Measurements from ENCODE around the gene TBC1D25.

TBC1D25 gene

DNA sequence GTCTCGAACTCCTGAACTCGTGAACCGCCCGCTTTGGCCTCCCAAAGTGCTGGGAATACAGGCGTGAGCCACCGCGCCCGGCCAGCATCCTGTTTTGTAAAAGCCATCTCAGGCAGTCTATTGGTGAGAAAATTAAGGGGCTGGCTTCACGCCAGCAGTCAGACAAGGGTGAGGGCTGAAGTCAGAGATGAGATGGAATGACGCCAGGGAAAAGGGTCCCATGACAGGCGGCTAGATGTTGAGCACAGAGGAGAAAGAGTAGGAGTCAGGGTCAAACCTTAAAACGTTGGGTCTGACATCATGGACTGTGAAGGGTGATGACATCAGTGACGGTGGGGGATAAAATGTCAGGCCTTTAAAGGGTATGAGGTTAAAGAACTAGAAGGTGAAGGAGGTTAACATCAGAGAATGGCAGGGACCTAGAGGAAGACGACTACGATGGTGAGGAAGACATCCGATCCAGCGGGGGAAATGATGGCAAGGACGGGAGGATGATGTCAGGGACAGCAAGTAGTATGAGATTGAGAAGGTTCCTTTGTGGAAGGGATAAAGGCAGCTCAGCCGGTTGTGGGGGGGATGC, 34.3 kb downstream of the TBC1D25 start:
- no peak for DNase-seq (ENCODE audit: low spot score)
- Histone ChIP-seq H3K27me3 (ENCODE audit: insufficient read depth, poor library complexity, severe bottlenecking) (no peaks in the 10 kb centered on the region), H3K27ac (ENCODE audit: poor library complexity, severe bottlenecking) (peak overlapping the region; percentile 91), H3K9me3 (ENCODE audit: severe bottlenecking) (no peaks in the 10 kb centered on the region), H3K36me3 (ENCODE audit: low read depth) (peaks cover 41% of the 10 kb centered on the region), H3K4me3 (ENCODE audit: severe bottlenecking) (peak overlapping the region; percentile 80), H3K4me1 (ENCODE audit: insufficient read depth, poor library complexity, severe bottlenecking) (peaks cover 13% of the 10 kb centered on the region)
- no peak for ATAC-seq (ENCODE audit: low read depth)
- TF ChIP-seq CTCF (IDR thresholded peaks at IDR 0.05; ENCODE audit: poor library complexity, severe bottlenecking), result no peak

GRCh38 chrX:48574270-48575266, 35.1 kb downstream of the TBC1D25 start, which contains the start of gene RBM3:
TSS of gene RBM3 (plus strand) at chrX:48574484. CDS start at chrX:48575181, 697 bp downstream.
- Histone ChIP-seq H3K9me3 (ENCODE audit: severe bottlenecking) (no peaks in the 10 kb centered on the region), H3K4me3 (ENCODE audit: severe bottlenecking) (peak within 1 kb of the TSS; percentile 80), H3K4me1 (ENCODE audit: insufficient read depth, poor library complexity, severe bottlenecking) (peaks cover 18% of the 10 kb centered on the region), H3K36me3 (ENCODE audit: low read depth) (peaks cover 49% of the 10 kb centered on the region), H3K27me3 (ENCODE audit: insufficient read depth, poor library complexity, severe bottlenecking) (no peaks in the 10 kb centered on the region), H3K27ac (ENCODE audit: poor library complexity, severe bottlenecking) (peak within 1 kb of the TSS; percentile 91)
- DNase-seq (ENCODE audit: low spot score), result peak; percentile 89
- peak; percentile 33 for TF ChIP-seq CTCF (IDR thresholded peaks at IDR 0.05; ENCODE audit: poor library complexity, severe bottlenecking)
- ATAC-seq (ENCODE audit: low read depth), result peak; percentile 91

DNA sequence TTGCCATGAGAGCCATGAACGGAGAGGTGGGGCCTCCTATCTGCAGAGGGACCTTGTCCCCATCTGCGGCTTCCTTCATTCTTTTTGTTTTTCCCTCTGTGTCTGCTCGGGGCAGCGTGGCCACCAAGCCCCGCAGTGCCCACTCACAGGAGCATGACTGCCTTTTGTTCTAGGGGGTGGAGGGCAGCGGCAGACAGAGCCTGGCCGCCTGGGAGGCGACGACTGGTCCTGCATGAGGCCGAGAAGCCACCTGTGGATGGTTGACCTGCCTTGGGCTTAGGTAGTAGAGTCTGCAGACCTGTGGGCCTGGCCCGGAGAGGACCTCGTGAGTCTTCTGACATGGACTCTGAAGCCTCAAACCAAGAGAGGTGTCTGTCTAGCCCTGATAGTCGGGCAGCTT, 36.1 kb downstream of the TBC1D25 start:
- ATAC-seq (ENCODE audit: low read depth), result no peak
- Histone ChIP-seq H3K27me3 (ENCODE audit: insufficient read depth, poor library complexity, severe bottlenecking) (no peaks in the 10 kb centered on the region), H3K4me1 (ENCODE audit: insufficient read depth, poor library complexity, severe bottlenecking) (peaks cover 20% of the 10 kb centered on the region), H3K27ac (ENCODE audit: poor library complexity, severe bottlenecking) (peak overlapping the region; percentile 91), H3K9me3 (ENCODE audit: severe bottlenecking) (no peaks in the 10 kb centered on the region), H3K36me3 (ENCODE audit: low read depth) (peaks cover 55% of the 10 kb centered on the region), H3K4me3 (ENCODE audit: severe bottlenecking) (peak overlapping the region; percentile 80)
- no peak for DNase-seq (ENCODE audit: low spot score)
- TF ChIP-seq CTCF (IDR thresholded peaks at IDR 0.05; ENCODE audit: poor library complexity, severe bottlenecking), result no peak

DNA sequence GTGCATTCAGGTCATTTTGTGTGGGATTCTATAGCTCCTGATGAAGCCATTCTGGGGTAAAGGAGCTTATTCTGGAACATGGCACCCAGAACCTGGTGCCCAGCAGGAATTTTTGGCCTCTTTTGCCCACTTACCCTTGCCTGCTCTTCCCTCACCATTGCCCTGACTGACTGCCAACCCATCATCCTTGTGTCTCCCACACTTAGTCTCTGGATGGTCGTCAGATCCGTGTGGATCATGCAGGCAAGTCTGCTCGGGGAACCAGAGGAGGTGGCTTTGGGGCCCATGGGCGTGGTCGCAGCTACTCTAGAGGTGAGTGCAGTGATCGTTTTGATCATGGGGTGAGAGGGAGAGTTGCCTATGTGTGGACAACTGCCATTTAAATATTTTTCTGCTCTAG, 36.6 kb downstream of the TBC1D25 start:
- H3K27me3 ChIP-seq (ENCODE audit: insufficient read depth, poor library complexity, severe bottlenecking), result no peaks in the 10 kb centered on the region
- peaks cover 21% of the 10 kb centered on the region for H3K4me1 ChIP-seq (ENCODE audit: insufficient read depth, poor library complexity, severe bottlenecking)
- H3K36me3 ChIP-seq (ENCODE audit: low read depth), result peaks cover 55% of the 10 kb centered on the region
- H3K27ac ChIP-seq (ENCODE audit: poor library complexity, severe bottlenecking), result peak overlapping the region; percentile 91
- H3K4me3 ChIP-seq (ENCODE audit: severe bottlenecking), result peak overlapping the region; percentile 80
- ATAC-seq (ENCODE audit: low read depth), result no peak
- H3K9me3 ChIP-seq (ENCODE audit: severe bottlenecking), result no peaks in the 10 kb centered on the region
- no peak for DNase-seq (ENCODE audit: low spot score)
- TF ChIP-seq CTCF (IDR thresholded peaks at IDR 0.05; ENCODE audit: poor library complexity, severe bottlenecking), result no peak
